IPS DF 6.9 (cell line): ENCODE measurements around the gene TNIP1.
A peak's percentile ranks its signal among the peaks of the same experiment; 100 is the strongest.

Source experiments
- DNase-seq: peaks from one replicate; pipeline ENCODE4 v3.0.0-alpha.2; 2013; ENCODE audit warnings: low read depth, low spot score
- H3K27ac ChIP-seq: one replicate; pipeline ENCODE4 v1.5.1; 2013; ENCODE audit warnings: low read length, control low read depth
- H3K27me3 ChIP-seq: 2 replicates; pipeline ENCODE4 v1.6.1; 2013; ENCODE audit warnings: mild to moderate bottlenecking, low read length; ENCODE audit not compliant: control insufficient read depth, insufficient read depth
- H3K36me3 ChIP-seq: 2 replicates; pipeline ENCODE4 v1.6.1; 2013; ENCODE audit warnings: low read length; ENCODE audit not compliant: control insufficient read depth, insufficient read depth
- H3K4me1 ChIP-seq: 2 replicates; pipeline ENCODE4 v1.6.1; 2013; ENCODE audit warnings: low read length; ENCODE audit not compliant: control insufficient read depth, insufficient read depth
- H3K4me3 ChIP-seq: 2 replicates; pipeline ENCODE4 v1.5.1; 2013; ENCODE audit warnings: mild to moderate bottlenecking, low read length
- H3K9me3 ChIP-seq: 2 replicates; pipeline ENCODE4 v1.6.1; 2013; ENCODE audit warnings: low read length, inconsistent platforms; ENCODE audit not compliant: control insufficient read depth, insufficient read depth
- WGBS: extraction: QIAGEN DNeasy Blood & Tissue Kit; methylation state at CpG from one replicate; pipeline ENCODE4 v1.1.7; 2013; ENCODE audit warnings: mixed read lengths, missing lambda C conversion rate; ENCODE audit not compliant: insufficient read length, insufficient coverage; 5-methylcytosine and 5-hydroxymethylcytosine counted together

Gene TNIP1

GRCh38 chr5:151118913-151119575, 38.2 kb upstream of the TNIP1 start:
- no CpG with 5 or more reads among the region's 7 CpGs for WGBS
- no peak for DNase-seq
- no peaks in the 10 kb centered on the region; the same call in 1 of the 2 replicates for H3K27me3 ChIP-seq

GRCh38 chr5:151115272-151115905, 34.6 kb upstream of the TNIP1 start:
- WGBS, result no CpG with 5 or more reads among the region's 7 CpGs
- peak; percentile 48 for DNase-seq
- H3K4me3 ChIP-seq, result no peak overlapping the region
- no peaks in the 10 kb centered on the region for H3K4me1 ChIP-seq
- no peaks in the 10 kb centered on the region for H3K9me3 ChIP-seq
- H3K27me3 ChIP-seq, result no peaks in the 10 kb centered on the region
- H3K36me3 ChIP-seq, result no peaks in the 10 kb centered on the region; the same call in 1 of the 2 replicates
- no peak overlapping the region for H3K27ac ChIP-seq

More at GRCh38 chr5:151118913-151119575, 38.2 kb upstream of the TNIP1 start:
- Histone ChIP-seq H3K36me3 (peaks cover 5% of the 10 kb centered on the region), H3K9me3 (no peaks in the 10 kb centered on the region), H3K4me3 (no peak overlapping the region), H3K4me1 (no peaks in the 10 kb centered on the region), H3K27ac (no peak overlapping the region)

- no peaks in the 10 kb centered on the region for H3K9me3 ChIP-seq
- H3K4me1 ChIP-seq, result no peaks in the 10 kb centered on the region
- H3K4me3 ChIP-seq, result no peak overlapping the region
- DNase-seq, result no peak
- no peaks in the 10 kb centered on the region for H3K27me3 ChIP-seq
- no peak overlapping the region for H3K27ac ChIP-seq
- no CpG with 5 or more reads among the region's 3 CpGs for WGBS
- H3K36me3 ChIP-seq, result peaks cover 3% of the 10 kb centered on the region; the same call in 1 of the 2 replicates
Observed at GRCh38 chr5:151113651-151114050, 32.8 kb upstream of the TNIP1 start.

- Histone ChIP-seq H3K27me3 (no peaks in the 10 kb centered on the region), H3K36me3 (peaks cover 10% of the 10 kb centered on the region; the same call in 1 of the 2 replicates), H3K9me3 (no peaks in the 10 kb centered on the region), H3K4me1 (no peaks in the 10 kb centered on the region), H3K27ac (no peak overlapping the region), H3K4me3 (no peak overlapping the region)
- DNase-seq, result no peak
- WGBS, result no CpG with 5 or more reads among the region's 3 CpGs
Observed at GRCh38 chr5:151110992-151111391, 30.2 kb upstream of the TNIP1 start.

GRCh38 chr5:151110122-151110681, 29.4 kb upstream of the TNIP1 start:
- H3K27ac ChIP-seq, result no peak overlapping the region

GRCh38 chr5:151108566-151108965, 27.7 kb upstream of the TNIP1 start:
- no peaks in the 10 kb centered on the region for H3K4me1 ChIP-seq
- H3K36me3 ChIP-seq, result peaks cover 10% of the 10 kb centered on the region; the same call in 1 of the 2 replicates
- no peak overlapping the region for H3K27ac ChIP-seq
- H3K9me3 ChIP-seq, result no peaks in the 10 kb centered on the region
- no peak for DNase-seq
- H3K27me3 ChIP-seq, result no peaks in the 10 kb centered on the region
- H3K4me3 ChIP-seq, result no peak overlapping the region
- WGBS, result no CpG with 5 or more reads among the region's 8 CpGs

More at GRCh38 chr5:151110122-151110681, 29.4 kb upstream of the TNIP1 start:
- Histone ChIP-seq H3K9me3 (no peaks in the 10 kb centered on the region), H3K36me3 (peaks cover 10% of the 10 kb centered on the region; the same call in 1 of the 2 replicates), H3K4me3 (no peak overlapping the region), H3K4me1 (no peaks in the 10 kb centered on the region), H3K27me3 (no peaks in the 10 kb centered on the region)
- no CpG with 5 or more reads among the region's 11 CpGs for WGBS
- no peak for DNase-seq

GRCh38 chr5:151107738-151108520, 27.1 kb upstream of the TNIP1 start:
- no peak for DNase-seq
- 100% methylated on average over 1 of the region's 11 CpGs for WGBS
- Histone ChIP-seq H3K9me3 (no peaks in the 10 kb centered on the region), H3K27me3 (no peaks in the 10 kb centered on the region), H3K4me1 (no peaks in the 10 kb centered on the region), H3K4me3 (no peak overlapping the region), H3K36me3 (peaks cover 10% of the 10 kb centered on the region; the same call in 1 of the 2 replicates), H3K27ac (no peak overlapping the region)

GRCh38 chr5:151107084-151107483, 26.2 kb upstream of the TNIP1 start:
- no CpG with 5 or more reads among the region's 7 CpGs for WGBS
- Histone ChIP-seq H3K27me3 (no peaks in the 10 kb centered on the region), H3K36me3 (peaks cover 10% of the 10 kb centered on the region; the same call in 1 of the 2 replicates), H3K27ac (no peak overlapping the region), H3K9me3 (no peaks in the 10 kb centered on the region), H3K4me3 (no peak overlapping the region), H3K4me1 (no peaks in the 10 kb centered on the region)
- DNase-seq, result no peak

GRCh38 chr5:151106509-151106908, 25.7 kb upstream of the TNIP1 start:
- no CpG with 5 or more reads among the region's 2 CpGs for WGBS
- Histone ChIP-seq H3K27ac (no peak overlapping the region), H3K4me3 (no peak overlapping the region), H3K27me3 (no peaks in the 10 kb centered on the region), H3K9me3 (no peaks in the 10 kb centered on the region), H3K36me3 (peaks cover 10% of the 10 kb centered on the region; the same call in 1 of the 2 replicates), H3K4me1 (no peaks in the 10 kb centered on the region)
- DNase-seq, result no peak

GRCh38 chr5:151106043-151106442, 25.2 kb upstream of the TNIP1 start:
- Histone ChIP-seq H3K4me1 (no peaks in the 10 kb centered on the region; the same call in 1 of the 2 replicates), H3K36me3 (peaks cover 10% of the 10 kb centered on the region; the same call in 1 of the 2 replicates), H3K27ac (no peak overlapping the region), H3K4me3 (no peak overlapping the region), H3K9me3 (no peaks in the 10 kb centered on the region), H3K27me3 (no peaks in the 10 kb centered on the region)
- no peak for DNase-seq
- no CpG with 5 or more reads among the region's 5 CpGs for WGBS
